HG02571 (cell line): Measurements from ENCODE around the gene NTPCR.
"Not testable (repeated sequence)": the region's sequence is repeated elsewhere in the genome, so short reads cannot be mapped to it uniquely, and the experiment has no call there.

Experiments
- ATAC-seq: cut with Tn5 transposase; IDR thresholded peaks from one replicate; pipeline ENCODE4 v1.9.1; 2021; ENCODE audit warnings: mild to moderate bottlenecking, moderate library complexity; ENCODE audit not compliant: unreplicated experiment

Gene NTPCR

GRCh38 chr1:232983375-232983774 lies 33.0 kb downstream of the NTPCR start:
- ATAC-seq: no peak

GRCh38 chr1:232983817-232984567 lies 33.6 kb downstream of the NTPCR start:
- ATAC-seq: no peak

- ATAC-seq: no peak
Observed at GRCh38 chr1:232984577-232985425, 34.4 kb downstream of the NTPCR start.

GRCh38 chr1:232985882-232986526 lies 35.6 kb downstream of the NTPCR start:
- ATAC-seq: no peak

GRCh38 chr1:232986527-232986922 lies 36.1 kb downstream of the NTPCR start:
- no peak for ATAC-seq

GRCh38 chr1:232987046-232987773 lies 36.8 kb downstream of the NTPCR start:
- ATAC-seq: no peak

- no peak for ATAC-seq
Observed at GRCh38 chr1:232987774-232988140, 37.3 kb downstream of the NTPCR start.

- no peak for ATAC-seq
Observed at GRCh38 chr1:232988572-232989040, 38.2 kb downstream of the NTPCR start.

- ATAC-seq: no peak
Observed at GRCh38 chr1:232990176-232991128, 40.0 kb downstream of the NTPCR start.

GRCh38 chr1:232991238-232991637 lies 40.8 kb downstream of the NTPCR start:
- no peak for ATAC-seq

- no peak for ATAC-seq
Observed at GRCh38 chr1:232992227-232992626, 41.8 kb downstream of the NTPCR start.

- no peak for ATAC-seq
Observed at GRCh38 chr1:232993555-232993954, 43.1 kb downstream of the NTPCR start.

GRCh38 chr1:232995189-232995588 lies 44.8 kb downstream of the NTPCR start:
- no peak for ATAC-seq

- ATAC-seq: no peak
Observed at GRCh38 chr1:232996143-232996542, 45.7 kb downstream of the NTPCR start.

GRCh38 chr1:232998138-232998537 lies 47.7 kb downstream of the NTPCR start:
- ATAC-seq: no peak

GRCh38 chr1:232998646-232999045 lies 48.2 kb downstream of the NTPCR start:
- ATAC-seq: no peak

GRCh38 chr1:232999956-233000625 lies 49.7 kb downstream of the NTPCR start:
- ATAC-seq: no peak

GRCh38 chr1:233003638-233004037 lies 53.2 kb downstream of the NTPCR start:
- ATAC-seq: not testable (repeated sequence)

GRCh38 chr1:233004451-233004850 lies 54.0 kb downstream of the NTPCR start:
- ATAC-seq: no peak
